ENCODE results near the gene F12. TPM values are rescaled to one million over a fixed set of nuclear protein-coding genes. Genes with fewer than 3 reads are reported as not detected.

Gene F12
- total RNA-seq, 2 experiments from 2014 or later = 3.8 TPM; not detected in 1

DNA sequence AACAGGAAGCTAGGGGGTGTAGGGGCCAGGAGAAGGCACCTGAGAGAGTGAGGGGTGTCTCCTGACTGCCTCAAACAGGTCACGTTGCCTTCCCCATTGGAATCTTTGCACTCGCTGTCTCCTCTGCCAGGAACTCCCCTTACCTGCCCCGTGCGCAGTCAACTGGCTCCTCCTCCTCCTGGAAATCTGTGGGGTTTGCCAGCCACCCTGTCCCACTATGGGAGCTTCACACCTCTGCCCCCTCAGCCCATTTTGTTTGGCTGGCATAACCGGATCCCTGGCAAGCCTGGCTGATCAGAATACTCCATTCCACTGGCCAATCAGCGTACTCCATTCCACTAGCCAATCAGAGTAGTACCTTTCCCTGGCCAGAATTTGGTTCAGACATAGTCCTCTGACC is 35.6 kb downstream of the F12 start:
- Histone ChIP-seq H3K79me2 (ENCODE audit: insufficient read depth, low read depth, low read length) (no peaks in the 10 kb centered on the region), H4K20me1 (ENCODE audit: insufficient read depth, low read length) (no peaks in the 10 kb centered on the region), H3K4me1 (ENCODE audit: insufficient read depth, low read length, poor library complexity, severe bottlenecking) (peaks cover 38% of the 10 kb centered on the region), H3K4me2 (ENCODE audit: low read length) (no peak overlapping the region), H2AFZ (ENCODE audit: low read length) (no peak overlapping the region), H3K36me3 (ENCODE audit: insufficient read depth, low read length) (peaks cover 18% of the 10 kb centered on the region; the same call in 1 of the 2 replicates), H3K27ac (ENCODE audit: low read depth, low read length, poor library complexity, severe bottlenecking) (no peak overlapping the region), H3K9me2 (ENCODE audit: insufficient read depth, low read length) (no peaks in the 10 kb centered on the region), H3K9me3 (ENCODE audit: low read length) (no peaks in the 10 kb centered on the region), H3K4me3 (ENCODE audit: low read depth, low read length, poor library complexity, severe bottlenecking) (no peak overlapping the region)
- ChIA-PET CTCF (ENCODE audit: unreplicated experiment) (no interaction called here), POLR2A (interaction anchor here (0.6 to 2.3 kb wide), 2 partner anchors 16 to 1740 kb away, joined by 3 to 7 read pairs; no protein-coding TSS in a partner anchor)
- no peak for DNase-seq (ENCODE audit: low spot score)
- no TSS peak for BruUV-seq (replicated peaks)
- TF ChIP-seq EZH2phosphoT487 (IDR thresholded peaks at IDR 0.05; ENCODE audit: borderline replicate concordance, low read depth, low read length) = no peak
- TF ChIP-seq, protein P1, sequence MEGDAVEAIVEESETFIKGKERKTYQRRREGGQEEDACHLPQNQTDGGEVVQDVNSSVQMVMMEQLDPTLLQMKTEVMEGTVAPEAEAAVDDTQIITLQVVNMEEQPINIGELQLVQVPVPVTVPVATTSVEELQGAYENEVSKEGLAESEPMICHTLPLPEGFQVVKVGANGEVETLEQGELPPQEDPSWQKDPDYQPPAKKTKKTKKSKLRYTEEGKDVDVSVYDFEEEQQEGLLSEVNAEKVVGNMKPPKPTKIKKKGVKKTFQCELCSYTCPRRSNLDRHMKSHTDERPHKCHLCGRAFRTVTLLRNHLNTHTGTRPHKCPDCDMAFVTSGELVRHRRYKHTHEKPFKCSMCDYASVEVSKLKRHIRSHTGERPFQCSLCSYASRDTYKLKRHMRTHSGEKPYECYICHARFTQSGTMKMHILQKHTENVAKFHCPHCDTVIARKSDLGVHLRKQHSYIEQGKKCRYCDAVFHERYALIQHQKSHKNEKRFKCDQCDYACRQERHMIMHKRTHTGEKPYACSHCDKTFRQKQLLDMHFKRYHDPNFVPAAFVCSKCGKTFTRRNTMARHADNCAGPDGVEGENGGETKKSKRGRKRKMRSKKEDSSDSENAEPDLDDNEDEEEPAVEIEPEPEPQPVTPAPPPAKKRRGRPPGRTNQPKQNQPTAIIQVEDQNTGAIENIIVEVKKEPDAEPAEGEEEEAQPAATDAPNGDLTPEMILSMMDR (conservative IDR thresholded peaks at IDR 0.05; ENCODE audit: low read length) = no peak
- intact Hi-C loops (cut with micrococcal nuclease; ENCODE audit: unreplicated experiment) = no loop called here

DNA sequence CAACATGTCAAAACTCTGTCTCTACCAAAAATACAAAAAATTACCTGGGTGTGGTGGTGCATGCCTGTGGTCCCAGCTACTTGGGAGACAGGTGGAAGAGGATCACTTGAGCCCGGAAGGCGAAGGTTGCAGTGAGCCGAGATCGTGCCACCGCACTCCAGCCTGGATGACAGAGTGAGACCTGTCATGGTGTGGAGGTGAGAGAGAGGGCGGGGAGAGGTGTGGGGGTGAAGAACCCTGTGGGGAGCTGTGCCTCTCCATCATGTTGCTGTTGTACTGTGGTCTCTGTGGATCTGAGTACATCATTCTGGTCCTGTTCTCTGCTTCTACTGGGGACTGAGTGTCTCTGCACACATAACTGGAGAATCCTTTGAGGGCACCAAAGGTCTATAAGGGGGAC is 36.5 kb downstream of the F12 start:
- Histone ChIP-seq H3K4me2 (ENCODE audit: low read length) (peak overlapping the region; percentile 59; the same call in 1 of the 2 replicates), H4K20me1 (ENCODE audit: insufficient read depth, low read length) (no peaks in the 10 kb centered on the region), H3K4me3 (ENCODE audit: low read depth, low read length, poor library complexity, severe bottlenecking) (no peak overlapping the region), H3K9me3 (ENCODE audit: low read length) (no peaks in the 10 kb centered on the region), H3K9me2 (ENCODE audit: insufficient read depth, low read length) (no peaks in the 10 kb centered on the region), H3K4me1 (ENCODE audit: insufficient read depth, low read length, poor library complexity, severe bottlenecking) (peaks cover 42% of the 10 kb centered on the region), H3K36me3 (ENCODE audit: insufficient read depth, low read length) (peaks cover 27% of the 10 kb centered on the region), H3K27ac (ENCODE audit: low read depth, low read length, poor library complexity, severe bottlenecking) (peak overlapping the region; percentile 32), H2AFZ (ENCODE audit: low read length) (no peak overlapping the region), H3K79me2 (ENCODE audit: insufficient read depth, low read depth, low read length) (no peaks in the 10 kb centered on the region)
- TF ChIP-seq, protein P1 (conservative IDR thresholded peaks at IDR 0.05; ENCODE audit: low read length) = no peak
- TF ChIP-seq EZH2phosphoT487 (IDR thresholded peaks at IDR 0.05; ENCODE audit: borderline replicate concordance, low read depth, low read length) = no peak
- DNase-seq (ENCODE audit: low spot score) = no peak
- CTCF ChIA-PET (ENCODE audit: unreplicated experiment) = interaction anchor here (0.6 kb wide), 1 partner anchor 169 kb away, joined by 3 read pairs; no protein-coding TSS in a partner anchor
- intact Hi-C loops (cut with micrococcal nuclease; ENCODE audit: unreplicated experiment) = no loop called here
- POLR2A ChIA-PET = interaction anchor here (0.5 to 2.3 kb wide), 4 partner anchors 17 to 570 kb away, joined by 3 to 7 read pairs (median 3); no protein-coding TSS in a partner anchor
- BruUV-seq (replicated peaks) = no TSS peak
